HG03432 (cell line): ENCODE data around the gene DPEP1.
"Not testable (repeated sequence)": the region's sequence is repeated elsewhere in the genome, so short reads cannot be mapped to it uniquely, and the experiment has no call there.

Experiments
- ATAC-seq: cut with Tn5 transposase; IDR thresholded peaks from one replicate; pipeline ENCODE4 v1.9.1; 2021; ENCODE audit warnings: mild to moderate bottlenecking, moderate library complexity; ENCODE audit not compliant: unreplicated experiment

DPEP1 gene

GRCh38 chr16:89577055-89577759, 36.2 kb upstream of the DPEP1 start:
- ATAC-seq = no peak

GRCh38 chr16:89579351-89579750, 34.1 kb upstream of the DPEP1 start:
- no peak for ATAC-seq

- ATAC-seq = no peak
These were observed 32.3 kb upstream of the DPEP1 start for GRCh38 chr16:89581045-89581695.

GRCh38 chr16:89581861-89582563, 31.4 kb upstream of the DPEP1 start:
- ATAC-seq = no peak

- ATAC-seq = no peak
These were observed 30.7 kb upstream of the DPEP1 start for GRCh38 chr16:89582614-89583196.

GRCh38 chr16:89583197-89583894, 30.1 kb upstream of the DPEP1 start:
- ATAC-seq = no peak

- ATAC-seq = no peak
These were observed 29.4 kb upstream of the DPEP1 start for GRCh38 chr16:89583895-89584644.

GRCh38 chr16:89584768-89585549, 28.5 kb upstream of the DPEP1 start:
- ATAC-seq = no peak

- no peak for ATAC-seq
These were observed 27.2 kb upstream of the DPEP1 start for GRCh38 chr16:89586218-89586617.

- ATAC-seq = no peak
These were observed 26.6 kb upstream of the DPEP1 start for GRCh38 chr16:89586853-89587252.

GRCh38 chr16:89587676-89588075, 25.8 kb upstream of the DPEP1 start:
- ATAC-seq = not testable (repeated sequence)

- no peak for ATAC-seq
These were observed 24.9 kb upstream of the DPEP1 start for GRCh38 chr16:89588413-89589109.

- no peak for ATAC-seq
These were observed 24.1 kb upstream of the DPEP1 start for GRCh38 chr16:89589241-89589926.

GRCh38 chr16:89593841-89594240, 19.6 kb upstream of the DPEP1 start:
- ATAC-seq = no peak

- no peak for ATAC-seq
These were observed 17.9 kb upstream of the DPEP1 start for GRCh38 chr16:89595330-89596060.

GRCh38 chr16:89596061-89596689, 17.3 kb upstream of the DPEP1 start:
- no peak for ATAC-seq

GRCh38 chr16:89596957-89597649, 16.3 kb upstream of the DPEP1 start:
- no peak for ATAC-seq
